AG09309 (cell line): ENCODE data around the gene DST.

Experiments
- DNase-seq: peaks from one replicate; pipeline ENCODE4 v3.0.0-alpha.2; 2010; ENCODE audit warnings: low read depth
- H3K4me3 ChIP-seq: 2 replicates; pipeline ENCODE4 v1.5.1; 2011; ENCODE audit warnings: mild to moderate bottlenecking, low read depth, low read length, moderate library complexity; ENCODE audit not compliant: control insufficient read depth
- TF ChIP-seq, protein P1 (sequence below): IDR thresholded peaks from 2 replicates; pipeline ENCODE4 v1.5.1; 2011; ENCODE audit warnings: mild to moderate bottlenecking, low read depth, low read length, inconsistent platforms; ENCODE audit not compliant: insufficient read depth, control insufficient read depth; ENCODE audit errors: missing control alignments

Gene DST

DNA sequence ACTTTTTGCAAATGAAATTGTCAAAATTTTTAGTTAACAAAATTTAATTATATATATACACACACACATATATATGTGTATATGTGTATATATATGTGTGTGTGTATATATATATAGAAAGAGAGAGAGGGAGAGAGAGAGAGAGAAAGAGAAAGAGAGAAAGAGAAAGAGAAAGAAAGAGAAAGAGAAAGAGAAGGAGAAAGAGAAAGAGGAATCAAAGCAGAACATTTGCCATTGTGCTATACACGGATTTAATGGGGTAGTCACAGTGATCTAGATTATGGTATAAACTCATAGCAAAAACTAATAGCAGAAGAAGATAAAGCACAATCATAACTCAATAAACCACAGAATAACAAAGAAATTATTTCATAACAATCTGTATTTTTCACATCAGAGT lies 126.7 kb downstream of the DST start:
- TF ChIP-seq, protein P1, sequence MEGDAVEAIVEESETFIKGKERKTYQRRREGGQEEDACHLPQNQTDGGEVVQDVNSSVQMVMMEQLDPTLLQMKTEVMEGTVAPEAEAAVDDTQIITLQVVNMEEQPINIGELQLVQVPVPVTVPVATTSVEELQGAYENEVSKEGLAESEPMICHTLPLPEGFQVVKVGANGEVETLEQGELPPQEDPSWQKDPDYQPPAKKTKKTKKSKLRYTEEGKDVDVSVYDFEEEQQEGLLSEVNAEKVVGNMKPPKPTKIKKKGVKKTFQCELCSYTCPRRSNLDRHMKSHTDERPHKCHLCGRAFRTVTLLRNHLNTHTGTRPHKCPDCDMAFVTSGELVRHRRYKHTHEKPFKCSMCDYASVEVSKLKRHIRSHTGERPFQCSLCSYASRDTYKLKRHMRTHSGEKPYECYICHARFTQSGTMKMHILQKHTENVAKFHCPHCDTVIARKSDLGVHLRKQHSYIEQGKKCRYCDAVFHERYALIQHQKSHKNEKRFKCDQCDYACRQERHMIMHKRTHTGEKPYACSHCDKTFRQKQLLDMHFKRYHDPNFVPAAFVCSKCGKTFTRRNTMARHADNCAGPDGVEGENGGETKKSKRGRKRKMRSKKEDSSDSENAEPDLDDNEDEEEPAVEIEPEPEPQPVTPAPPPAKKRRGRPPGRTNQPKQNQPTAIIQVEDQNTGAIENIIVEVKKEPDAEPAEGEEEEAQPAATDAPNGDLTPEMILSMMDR, result no peak
- no peak for DNase-seq
- no peak overlapping the region for H3K4me3 ChIP-seq

DNA sequence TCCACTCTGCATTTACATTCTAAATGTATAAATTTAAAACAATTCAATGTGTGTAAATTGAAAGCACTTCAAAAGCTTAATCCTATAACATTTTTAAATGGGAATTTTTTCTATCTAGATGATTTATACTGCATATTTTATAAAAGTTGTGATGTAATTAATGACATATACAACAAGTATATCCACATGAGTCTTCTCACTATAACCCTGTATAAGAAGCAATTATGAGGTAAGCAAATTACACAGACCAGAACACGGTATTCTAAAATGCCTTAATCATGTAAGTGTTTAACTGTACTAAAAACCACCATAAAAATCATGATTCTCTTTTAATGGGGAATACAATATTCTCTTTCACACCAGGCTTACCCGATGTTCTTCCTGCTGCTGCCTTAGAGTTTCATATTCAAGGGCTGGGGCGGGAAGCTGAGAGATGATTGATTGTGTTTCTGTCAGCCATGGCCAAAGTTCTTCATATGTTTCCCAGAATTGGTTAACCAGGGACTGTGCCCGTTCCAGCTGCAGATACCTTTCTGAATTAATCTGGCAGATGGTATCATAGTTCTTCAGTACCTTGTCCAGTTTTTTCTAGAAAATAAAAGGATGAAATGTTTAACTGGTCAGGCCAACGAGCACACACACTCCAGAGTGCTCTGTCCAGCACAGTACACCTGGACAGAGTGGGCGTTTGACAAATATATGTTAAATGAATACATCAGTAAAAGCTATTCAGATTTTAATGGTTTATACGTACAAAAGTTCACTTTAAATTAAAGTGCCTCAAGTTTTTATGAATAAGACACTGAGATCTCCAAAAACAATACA lies 127.4 kb downstream of the DST start:
- H3K4me3 ChIP-seq, result no peak overlapping the region
- TF ChIP-seq, protein P1, result no peak
- DNase-seq, result no peak

DNA sequence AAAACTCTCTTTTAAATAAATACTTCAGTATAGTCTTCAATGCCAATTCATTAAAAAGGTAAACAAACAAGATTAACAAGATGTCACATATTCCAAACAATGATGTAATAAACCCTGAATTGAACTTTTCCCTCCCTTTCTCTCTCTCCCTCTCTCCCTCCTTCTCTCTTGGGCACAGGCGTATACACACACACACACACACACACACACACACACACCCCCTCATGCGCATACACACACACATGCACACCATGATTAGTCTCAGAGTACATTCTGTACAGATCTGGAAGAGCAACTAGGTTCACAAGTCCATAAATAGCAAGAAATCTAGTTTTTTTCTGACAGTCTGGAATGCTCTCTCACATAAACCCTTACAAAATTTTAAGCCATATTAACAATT lies 128.3 kb downstream of the DST start:
- TF ChIP-seq, protein P1, result no peak
- H3K4me3 ChIP-seq, result no peak overlapping the region
- no peak for DNase-seq

DNA sequence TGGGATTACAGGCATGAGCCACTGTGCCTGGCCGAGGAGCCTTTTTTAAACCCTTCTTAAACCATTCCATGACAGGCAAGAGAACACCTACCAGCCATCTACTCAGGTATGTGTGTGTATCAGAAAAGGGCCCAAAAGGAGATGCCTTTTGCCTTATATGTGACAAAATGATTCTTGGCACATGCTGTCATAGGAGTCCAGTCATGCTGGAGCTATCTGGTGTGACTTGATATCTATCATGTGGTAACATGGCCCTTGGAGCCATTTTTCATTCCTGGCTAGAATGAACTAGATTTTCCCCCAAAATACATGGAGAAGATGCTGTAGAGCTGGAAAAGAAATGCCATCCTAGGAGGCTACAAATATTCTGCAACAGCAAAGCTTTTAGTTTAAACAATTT lies 129.1 kb downstream of the DST start:
- no peak overlapping the region for H3K4me3 ChIP-seq
- TF ChIP-seq, protein P1, result no peak
- DNase-seq, result no peak

DNA sequence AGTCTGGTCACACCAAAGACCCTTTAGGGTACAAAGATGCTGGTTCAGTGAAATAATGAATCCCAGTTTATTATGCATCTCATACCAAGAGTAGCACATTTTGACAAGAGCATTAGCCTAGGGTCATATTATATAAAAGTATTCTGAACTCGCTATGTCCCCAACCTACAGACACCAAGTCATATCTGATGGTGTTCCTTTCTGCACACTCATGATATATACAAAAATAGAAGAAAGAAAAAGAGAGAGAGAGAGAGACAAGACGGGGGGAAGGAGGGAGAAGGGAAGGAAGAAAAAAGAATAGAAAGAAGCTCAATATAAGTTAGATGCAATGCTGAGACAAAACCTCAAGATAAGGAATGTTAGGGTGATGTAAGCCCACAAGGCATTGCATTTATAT lies 131.1 kb downstream of the DST start:
- H3K4me3 ChIP-seq, result no peak overlapping the region
- DNase-seq, result no peak
- TF ChIP-seq, protein P1, result no peak

DNA sequence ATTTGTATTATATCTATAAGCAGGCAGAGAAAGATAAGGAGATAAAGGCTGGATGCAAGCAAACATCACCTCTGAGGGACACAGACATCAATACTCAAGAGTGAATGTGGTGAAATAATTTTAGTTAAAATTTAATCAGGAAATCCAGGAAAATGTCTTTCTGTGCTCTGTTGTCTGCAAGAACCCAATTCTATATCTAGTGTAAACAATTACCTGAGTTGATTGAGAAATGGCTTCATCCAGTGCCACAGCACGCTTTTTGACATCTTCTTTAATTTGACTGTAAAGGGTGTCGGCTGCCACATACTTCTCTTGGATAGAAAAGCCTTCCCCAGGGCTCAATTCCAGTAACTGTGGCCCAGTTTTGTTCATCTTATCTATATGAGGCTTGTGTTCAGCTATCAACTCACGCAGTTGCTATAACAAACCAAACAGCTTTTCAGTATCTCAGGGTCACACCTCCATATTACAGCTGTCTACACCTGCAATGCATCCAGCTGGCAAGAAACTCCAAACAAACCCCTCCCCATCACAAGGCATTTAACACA lies 131.6 kb downstream of the DST start:
- DNase-seq, result no peak
- TF ChIP-seq, protein P1, result no peak
- no peak overlapping the region for H3K4me3 ChIP-seq
